SK-N-DZ (cell line): ENCODE data around the gene ENTPD1.

Source experiments
- DNase-seq: peaks from one replicate; pipeline ENCODE4 v3.0.0-alpha.2; 2015; ENCODE audit warnings: low spot score

ENTPD1 gene

GRCh38 chr10:95831076-95831475, 75.1 kb downstream of the ENTPD1 start:
- DNase-seq, result no peak

GRCh38 chr10:95831515-95831914, 75.6 kb downstream of the ENTPD1 start:
- no peak for DNase-seq

- DNase-seq, result no peak
These were observed 76.5 kb downstream of the ENTPD1 start for GRCh38 chr10:95832216-95833041.

- DNase-seq, result no peak
These were observed 77.2 kb downstream of the ENTPD1 start for GRCh38 chr10:95833042-95833610.

GRCh38 chr10:95834406-95834805, 78.4 kb downstream of the ENTPD1 start:
- no peak for DNase-seq

- DNase-seq, result no peak
These were observed 79.3 kb downstream of the ENTPD1 start for GRCh38 chr10:95835149-95835860.

GRCh38 chr10:95835911-95836310, 79.9 kb downstream of the ENTPD1 start:
- no peak for DNase-seq

- DNase-seq, result no peak
These were observed 80.8 kb downstream of the ENTPD1 start for GRCh38 chr10:95836610-95837355.

GRCh38 chr10:95837356-95837776, 81.4 kb downstream of the ENTPD1 start:
- DNase-seq, result no peak

GRCh38 chr10:95837783-95838182, 81.8 kb downstream of the ENTPD1 start:
- no peak for DNase-seq

DNA sequence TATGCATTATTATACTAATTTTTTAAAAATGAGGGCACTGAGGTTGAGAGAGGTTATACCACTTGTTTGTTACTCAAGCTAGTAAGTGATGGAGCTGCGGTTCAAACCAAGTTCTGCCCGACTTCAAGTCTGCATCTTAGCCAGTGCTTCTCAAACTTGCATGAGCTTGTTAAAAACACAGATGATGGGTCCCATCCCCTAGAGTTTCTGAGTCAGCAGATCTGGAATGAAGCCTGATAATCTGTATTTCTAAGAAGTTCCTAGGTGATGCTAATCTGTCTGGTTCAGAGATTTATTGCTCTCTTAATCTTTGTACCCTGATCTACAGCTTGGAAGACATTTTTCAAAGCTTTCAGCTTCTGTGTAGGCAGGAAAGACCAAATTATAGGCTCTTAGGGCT, 84.2 kb downstream of the ENTPD1 start:
- DNase-seq, result no peak

GRCh38 chr10:95840681-95841080, 84.7 kb downstream of the ENTPD1 start:
- no peak for DNase-seq

DNA sequence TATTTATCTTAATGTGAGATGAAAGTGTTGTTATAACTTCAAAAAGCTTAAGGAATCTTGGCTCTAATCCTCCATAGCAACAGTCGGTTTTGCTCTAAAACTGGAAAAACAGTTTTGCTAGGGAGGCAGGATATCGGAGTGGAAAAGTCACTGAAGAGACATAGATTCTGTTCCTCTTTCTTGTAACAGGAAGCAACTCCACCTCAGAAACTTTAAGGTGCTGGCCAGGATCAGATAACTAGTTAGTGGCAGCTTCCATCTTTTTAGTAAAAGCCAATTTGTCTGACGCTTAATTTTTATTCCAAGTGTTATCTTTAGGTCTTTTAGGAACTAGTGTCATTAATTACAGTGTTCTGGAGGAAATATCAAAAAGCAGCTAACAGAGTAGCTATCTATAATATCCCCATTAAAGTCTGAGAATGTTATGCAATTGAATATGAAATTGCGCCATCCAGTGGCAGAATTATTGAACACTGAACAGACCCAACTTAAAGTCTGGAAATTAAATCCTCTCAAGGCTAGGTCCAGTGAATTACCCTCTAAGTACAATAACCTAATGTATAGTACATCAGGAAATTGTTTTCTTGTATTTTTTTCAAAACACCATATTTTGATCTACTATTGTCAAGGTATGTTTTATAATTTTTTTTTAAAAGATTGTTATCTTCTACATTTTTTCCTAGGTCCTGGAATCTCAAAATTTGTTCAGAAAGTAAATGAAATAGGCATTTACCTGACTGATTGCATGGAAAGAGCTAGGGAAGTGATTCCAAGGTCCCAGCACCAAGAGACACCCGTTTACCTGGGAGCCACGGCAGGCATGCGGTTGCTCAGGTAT, 85.9 kb downstream of the ENTPD1 start:
- peak; percentile 23 for DNase-seq

- no peak for DNase-seq
These were observed 89.4 kb downstream of the ENTPD1 start for GRCh38 chr10:95845411-95845810.

DNA sequence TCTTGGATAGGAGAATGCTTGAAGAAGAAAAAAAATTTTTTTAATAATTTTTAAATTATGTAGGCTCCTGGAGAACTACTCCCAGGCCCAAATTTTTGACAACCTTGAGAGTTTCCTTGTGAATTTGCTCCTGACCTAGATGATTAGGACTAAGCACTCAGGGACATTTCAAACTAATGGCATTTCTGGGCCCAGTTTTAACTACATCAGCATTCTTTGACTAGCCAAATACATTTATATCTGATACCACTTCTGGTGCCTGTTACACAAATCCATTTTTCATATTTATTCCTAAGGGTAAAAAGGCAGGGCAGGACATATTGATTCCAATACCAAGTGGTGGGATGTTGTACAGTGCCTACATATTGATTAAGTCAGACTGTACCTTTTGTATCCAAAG, 91.0 kb downstream of the ENTPD1 start:
- no peak for DNase-seq

GRCh38 chr10:95848841-95849240, 92.9 kb downstream of the ENTPD1 start:
- no peak for DNase-seq

- no peak for DNase-seq
These were observed 94.8 kb downstream of the ENTPD1 start for GRCh38 chr10:95850791-95851190.

DNA sequence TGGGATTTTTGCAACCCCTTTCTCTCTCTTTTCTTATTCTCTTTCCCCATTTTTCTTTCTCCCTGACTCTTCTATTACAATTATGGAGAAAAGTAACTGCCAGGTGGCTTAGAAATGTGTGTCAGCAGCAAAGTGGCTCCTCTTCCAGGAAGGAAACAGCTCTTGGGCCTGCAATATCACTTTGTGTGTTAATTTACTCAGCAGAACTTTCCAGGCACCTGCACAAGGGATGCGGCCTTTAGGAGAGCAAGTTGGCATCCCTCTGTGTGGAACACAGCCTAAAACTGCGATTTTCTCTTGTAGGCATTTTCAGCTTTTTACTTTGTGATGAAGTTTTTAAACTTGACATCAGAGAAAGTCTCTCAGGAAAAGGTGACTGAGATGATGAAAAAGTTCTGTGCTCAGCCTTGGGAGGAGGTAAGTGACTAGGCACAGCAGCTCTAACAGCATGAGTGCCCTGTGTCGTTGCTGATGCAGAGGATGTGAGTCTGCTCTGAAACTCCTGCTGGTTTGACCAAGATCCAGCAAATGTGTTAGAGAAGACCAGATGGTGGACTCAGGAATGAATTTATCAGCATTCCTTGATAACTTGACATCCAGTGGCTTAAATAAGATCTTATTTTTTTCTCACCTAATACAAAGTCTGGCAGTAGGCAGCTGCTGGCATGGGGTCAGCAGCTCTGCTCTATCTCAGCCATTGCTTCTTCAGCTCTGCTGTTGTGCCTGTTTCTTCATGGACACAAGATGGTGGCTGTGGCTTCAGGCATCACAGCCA, 104.4 kb downstream of the ENTPD1 start:
- no peak for DNase-seq

GRCh38 chr10:95861386-95861785, 105.4 kb downstream of the ENTPD1 start:
- DNase-seq, result no peak
